GM18951 (cell line): ENCODE data around the gene ALX1.

Experiments
- POLR2A ChIP-seq: IDR thresholded peaks from 4 replicates; pipeline ENCODE4 v1.6.1; 2011; ENCODE audit warnings: mild to moderate bottlenecking; ENCODE audit not compliant: insufficient read length, insufficient read depth; ENCODE audit errors: extremely low read depth
- in situ Hi-C: fragments of 300-500 bp; cut with MboI; formaldehyde crosslinking; loops from one replicate; pipeline ENCODE4 v1.12.0; 2022; ENCODE audit warnings: low sequenced_read_pairs, mixed read lengths, inconsistent platforms; ENCODE audit not compliant: unreplicated experiment

The ALX1 gene

GRCh38 chr12:85322715-85323114 lies 42.7 kb downstream of the ALX1 start:
- in situ Hi-C loops, result no loop called here
- no peak for TF ChIP-seq POLR2A

GRCh38 chr12:85325442-85325841 lies 45.4 kb downstream of the ALX1 start:
- in situ Hi-C loops, result no loop called here
- TF ChIP-seq POLR2A, result no peak

- in situ Hi-C loops, result no loop called here
- TF ChIP-seq POLR2A, result no peak
Measured at GRCh38 chr12:85329913-85330312, 49.9 kb downstream of the ALX1 start.

- TF ChIP-seq POLR2A, result no peak
- in situ Hi-C loops, result no loop called here
Measured at GRCh38 chr12:85348779-85349178, 68.8 kb downstream of the ALX1 start.

- in situ Hi-C loops, result no loop called here
- no peak for TF ChIP-seq POLR2A
Measured at GRCh38 chr12:85350356-85350755, 70.3 kb downstream of the ALX1 start.
